Measurements from ENCODE around the gene INSYN2A.

INSYN2A gene

DNA sequence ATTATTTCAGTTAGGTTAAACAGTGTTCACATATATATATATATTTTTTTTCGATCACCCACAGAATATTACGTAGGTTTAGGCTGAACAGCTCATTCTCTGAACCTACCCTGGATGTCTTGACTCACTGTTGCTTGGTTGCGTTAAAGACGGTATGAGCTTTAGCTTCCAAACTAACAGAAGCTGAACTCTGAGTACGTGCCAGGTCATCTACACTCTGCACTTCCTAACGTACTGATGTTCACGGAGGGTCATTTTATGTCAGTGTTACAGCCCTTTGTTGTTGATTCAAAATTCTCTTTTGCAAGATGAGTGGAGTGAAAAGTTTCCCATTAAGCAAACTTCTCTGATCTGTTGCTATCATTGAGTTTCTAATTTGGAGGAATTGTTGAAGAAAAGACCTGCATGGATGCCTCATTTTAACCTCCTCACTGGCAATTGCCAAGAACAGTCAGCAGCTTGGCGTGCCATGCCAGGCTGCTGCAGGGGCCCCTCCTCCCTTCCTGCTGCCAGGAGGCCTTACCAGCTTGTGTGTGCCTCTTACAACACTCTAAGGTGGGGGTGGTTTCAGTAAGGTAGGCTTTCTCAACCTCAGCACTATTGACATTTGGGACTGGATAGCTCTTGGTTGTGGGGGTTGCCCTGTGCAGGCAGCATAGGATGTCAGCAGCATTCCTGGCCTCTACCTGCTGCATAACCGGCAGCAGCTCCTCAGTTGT is 44.3 kb downstream of the INSYN2A start:
- no peak for DNase-seq

DNA sequence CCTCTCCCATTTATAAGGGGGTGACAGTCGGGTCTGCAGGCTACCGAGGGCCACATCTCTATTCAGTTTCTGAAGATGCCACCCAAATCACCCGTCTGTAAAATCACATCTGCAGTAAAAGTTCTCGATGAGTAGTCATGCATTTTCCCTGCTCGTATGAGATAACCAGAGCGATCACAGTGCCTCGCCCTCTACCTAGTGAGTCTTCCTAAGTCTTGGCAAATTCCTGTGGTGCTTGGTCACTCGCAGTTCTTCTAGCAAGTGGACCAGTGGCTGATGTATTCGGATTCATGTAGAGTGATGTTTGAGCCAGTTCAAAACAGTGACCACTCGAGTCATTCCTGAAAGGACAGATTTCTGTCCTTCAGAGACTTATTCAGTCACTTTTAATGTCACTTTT is 44.9 kb downstream of the INSYN2A start:
- no peak for DNase-seq

DNA sequence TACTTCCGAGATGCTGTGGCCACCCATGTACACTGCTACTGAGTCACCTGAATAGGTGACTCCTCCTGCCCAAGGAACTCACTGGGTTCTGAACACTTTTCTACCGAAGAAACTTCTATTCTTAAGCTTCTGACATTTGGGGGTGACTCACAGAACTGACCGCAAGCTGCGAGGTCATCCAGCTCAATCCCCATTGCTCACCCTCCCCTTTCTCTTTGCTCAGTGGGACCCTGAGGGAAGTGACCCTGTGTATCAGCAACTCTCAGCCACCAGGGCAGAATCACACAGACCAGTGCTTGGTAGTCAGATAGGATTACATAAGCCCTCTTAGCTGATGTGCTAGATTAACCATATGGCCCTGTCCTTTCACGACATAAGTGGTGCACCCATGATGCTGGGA is 46.3 kb downstream of the INSYN2A start:
- DNase-seq: no peak

DNA sequence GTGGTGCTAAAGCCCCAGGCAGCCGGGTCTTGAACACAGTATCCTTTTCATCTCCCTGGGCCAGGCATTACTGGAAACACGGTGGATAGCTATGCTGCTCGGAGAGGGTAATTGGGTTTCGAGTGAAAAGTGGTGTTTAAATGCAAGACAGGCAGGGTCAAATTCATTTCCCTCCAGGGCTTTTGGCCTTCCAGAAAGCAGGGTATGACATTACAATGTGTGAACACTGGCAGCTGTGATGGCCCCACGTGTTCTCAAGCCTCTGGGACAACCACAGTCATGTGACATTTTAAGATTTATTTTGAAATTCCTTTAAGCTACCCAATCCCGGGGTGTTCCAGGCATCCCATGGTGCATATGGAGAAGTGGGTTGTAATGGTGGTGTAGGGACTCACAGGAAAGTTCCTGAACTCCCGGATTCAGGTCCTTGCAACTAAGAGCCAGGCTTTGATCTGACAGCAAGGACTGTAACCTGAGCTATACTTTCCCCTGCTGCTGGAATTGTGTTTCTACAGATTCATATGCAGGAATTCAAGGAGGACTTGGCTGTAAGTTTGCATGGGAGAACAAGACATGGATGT is 46.8 kb downstream of the INSYN2A start:
- DNase-seq: no peak

DNA sequence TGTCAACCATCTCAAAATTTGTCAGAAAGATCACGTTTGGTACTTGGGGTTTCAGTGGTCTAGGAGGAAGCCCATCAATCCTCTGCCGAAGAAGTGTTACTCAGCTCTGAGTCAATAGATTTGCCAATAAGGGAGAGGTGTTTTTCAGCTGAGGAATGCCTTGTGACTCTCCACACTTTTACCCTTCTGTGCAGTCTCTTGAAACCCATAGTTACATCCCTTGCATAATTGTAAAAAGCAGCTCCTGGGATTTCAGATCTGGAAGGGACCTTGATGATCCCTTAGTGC is 47.5 kb downstream of the INSYN2A start:
- no peak for DNase-seq

DNA sequence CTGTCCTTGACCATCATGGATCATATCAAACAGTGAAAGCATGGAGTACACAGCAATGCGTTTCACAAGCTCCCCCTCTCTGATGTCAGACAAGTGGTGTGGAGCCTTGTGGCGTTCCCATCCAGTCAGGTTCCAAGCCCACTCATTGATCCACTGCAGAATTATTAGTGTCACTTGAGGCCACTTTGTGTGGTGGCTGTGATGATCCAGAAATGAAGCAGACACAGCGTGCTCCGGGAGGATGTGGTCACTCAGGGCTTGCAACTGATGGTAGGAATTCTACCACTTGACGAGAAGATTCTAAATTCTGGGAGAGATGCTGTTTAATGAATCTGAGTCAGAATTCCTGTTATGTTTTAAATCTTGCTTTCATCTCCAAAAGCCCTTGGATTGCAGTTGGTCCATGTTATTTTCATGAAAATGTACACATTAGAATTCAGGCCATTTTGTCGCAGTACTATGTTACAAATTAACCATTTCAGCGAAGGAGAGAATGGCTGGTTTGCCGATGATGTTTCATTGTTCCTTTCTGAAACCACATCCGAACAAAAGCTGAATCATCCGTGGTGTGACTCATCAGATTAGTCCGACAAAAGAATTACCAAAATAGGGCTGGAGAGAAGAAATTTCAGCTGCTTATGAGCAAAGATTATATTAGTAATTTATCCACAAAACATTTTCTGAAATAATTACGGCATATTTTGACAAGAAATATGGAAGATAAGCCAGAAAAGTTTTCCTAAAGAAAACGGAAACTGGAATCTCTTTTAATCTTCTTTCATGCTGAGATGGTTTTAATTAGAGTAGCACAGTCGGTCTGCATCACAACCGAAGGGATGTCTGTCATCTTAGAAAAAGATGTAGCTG is 48.1 kb downstream of the INSYN2A start:
- no peak for DNase-seq

DNA sequence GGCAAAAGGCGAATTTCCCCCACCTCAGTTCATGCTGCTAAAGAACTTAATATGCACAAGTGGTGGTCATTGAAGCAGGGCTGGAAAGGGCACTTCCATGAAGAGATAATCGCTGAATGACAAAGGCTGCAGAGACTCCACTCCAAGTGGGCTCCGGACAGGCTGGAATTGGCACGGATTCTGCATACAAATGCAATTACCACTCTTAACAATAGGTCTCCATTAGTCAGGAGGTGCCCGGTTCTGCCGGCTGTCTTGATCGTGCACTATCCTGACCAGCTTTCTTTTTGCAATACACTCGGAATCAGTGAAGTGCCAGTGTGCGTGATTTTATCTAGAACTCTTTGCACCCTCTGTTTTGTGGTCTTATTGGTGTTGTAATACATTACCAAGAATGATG is 49.7 kb downstream of the INSYN2A start:
- DNase-seq: no peak
